OCI-LY7 (cell line): Measurements from ENCODE around the gene KNL1. TPM values are rescaled to one million over a fixed set of nuclear protein-coding genes. Genes with fewer than 3 reads are reported as not detected.

Experiments used
- BruUV-seq: library from RNA; stranded (reverse); fragments of 400-500 nt; replicated peaks from 2 replicates; lab custom pipeline; 2021; lab: Mats Ljungman, UMichigan
- CTCF ChIA-PET: fragments of 300-600 bp; sonication (Branson Sonifier 250); formaldehyde crosslinking; loops from one replicate; lab custom pipeline; 2022; ENCODE audit warnings: antibody characterized with exemption; ENCODE audit not compliant: unreplicated experiment; lab: Charles Lee
- POLR2A ChIA-PET: fragments of 300-600 bp; sonication (Branson Sonifier 250); formaldehyde crosslinking; loops from one replicate; lab custom pipeline; 2022; ENCODE audit warnings: antibody characterized with exemption; lab: Charles Lee
- DNase-seq: peaks from one replicate; pipeline ENCODE4 v3.0.0-alpha.2; 2015; ENCODE audit warnings: low spot score
- H2AFZ ChIP-seq: fragments of 200-600 bp; sonication (generic), shearing (Covaris generic); 2 replicates; pipeline ENCODE4 v1.6.1; 2014; ENCODE audit warnings: mild to moderate bottlenecking, antibody characterized with exemption, low read length, moderate library complexity
- H3K27ac ChIP-seq: fragments of 200-600 bp; sonication (generic); 2 replicates; pipeline ENCODE4 v1.5.1; 2014; ENCODE audit warnings: mixed run types, low read depth, mild to moderate bottlenecking, moderate library complexity, low read length, inconsistent platforms; ENCODE audit not compliant: poor library complexity, severe bottlenecking
- H3K36me3 ChIP-seq: fragments of 200-600 bp; sonication (generic); 2 replicates; pipeline ENCODE4 v1.6.1; 2014; ENCODE audit warnings: mild to moderate bottlenecking, antibody characterized with exemption, low read length, moderate library complexity, mixed read lengths; ENCODE audit not compliant: insufficient read depth
- H3K4me1 ChIP-seq: fragments of 200-600 bp; sonication (generic); 2 replicates; pipeline ENCODE4 v1.5.1; 2014; ENCODE audit warnings: mild to moderate bottlenecking, low read length; ENCODE audit not compliant: insufficient read depth, poor library complexity, severe bottlenecking
- H3K4me2 ChIP-seq: fragments of 200-600 bp; sonication (generic); 2 replicates; pipeline ENCODE4 v1.6.1; 2014; ENCODE audit warnings: mild to moderate bottlenecking, low read length
- H3K4me3 ChIP-seq: fragments of 200-600 bp; sonication (generic); 2 replicates; pipeline ENCODE4 v1.5.1; 2014; ENCODE audit warnings: mild to moderate bottlenecking, low read depth, low read length; ENCODE audit not compliant: poor library complexity, severe bottlenecking
- H3K79me2 ChIP-seq: fragments of 200-600 bp; sonication (generic); 2 replicates; pipeline ENCODE4 v1.6.1; 2016; ENCODE audit warnings: low read depth, mild to moderate bottlenecking, low read length, moderate library complexity, mixed read lengths; ENCODE audit not compliant: insufficient read depth
- H3K9me2 ChIP-seq: fragments of 200-600 bp; sonication (generic); 2 replicates; pipeline ENCODE4 v1.6.1; 2016; ENCODE audit warnings: mild to moderate bottlenecking, low read length, mixed read lengths; ENCODE audit not compliant: insufficient read depth
- H3K9me3 ChIP-seq: fragments of 200-600 bp; sonication (generic); 2 replicates; pipeline ENCODE4 v1.6.1; 2014; ENCODE audit warnings: mild to moderate bottlenecking, mixed run types, low read length, mixed read lengths
- H4K20me1 ChIP-seq: fragments of 200-600 bp; sonication (generic); 2 replicates; pipeline ENCODE4 v1.6.1; 2014; ENCODE audit warnings: mild to moderate bottlenecking, antibody characterized with exemption, low read length, moderate library complexity, mixed read lengths; ENCODE audit not compliant: insufficient read depth
- CTCF ChIP-seq: fragments of 200-600 bp; sonication (generic); conservative IDR thresholded peaks from 2 replicates; pipeline ENCODE4 v1.5.1; 2014; ENCODE audit warnings: mild to moderate bottlenecking, antibody characterized with exemption, low read length, moderate library complexity, mixed read lengths
- EZH2phosphoT487 ChIP-seq: fragments of 200-600 bp; sonication (generic); IDR thresholded peaks from 2 replicates; pipeline ENCODE4 v1.6.1; 2018; ENCODE audit warnings: low read depth, borderline replicate concordance, mild to moderate bottlenecking, mixed run types, antibody characterized with exemption, low read length, moderate library complexity, mixed read lengths
- intact Hi-C: fragments of 100-400 bp; cut with micrococcal nuclease; formaldehyde crosslinking; loops from one replicate; pipeline ENCODE4 v1.10.0; 2022; ENCODE audit not compliant: unreplicated experiment
- total RNA-seq, 2 experiments: library from RNA; depleted of rRNA in 1 of 2; stranded (reverse); fragments of >200 nt in 1 of 2; shearing (Covaris generic) in 1 of 2; gene quantifications; 2 replicates each; pipeline ENCODE4 v1.2.3, GENCODE V29; 2014 to 2022

The KNL1 gene
- total RNA-seq, 2 experiments from 2014 or later = 51.3 to 58.7 TPM

DNA sequence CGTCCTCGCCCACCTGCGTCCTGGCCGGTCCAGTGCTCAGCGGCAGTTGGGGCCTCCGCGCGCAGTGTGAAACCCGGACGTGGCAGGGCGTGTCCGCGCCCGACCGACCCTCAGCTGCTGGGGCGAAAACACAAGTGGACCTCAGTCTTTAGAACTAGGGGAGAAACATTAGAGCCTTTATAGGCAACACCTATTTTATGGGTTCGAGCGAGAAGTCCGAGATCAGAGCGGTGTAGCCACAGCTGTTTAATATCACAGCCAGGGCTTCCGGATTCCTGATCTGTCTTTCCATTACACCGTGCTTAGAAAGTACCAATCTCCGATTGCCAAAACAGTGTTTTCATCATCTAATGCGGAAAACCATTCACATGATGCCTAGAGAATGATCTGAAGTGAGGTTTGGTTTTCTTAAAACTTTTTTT lies 101.4 kb downstream of the KNL1 start:
- peak; percentile 63 for DNase-seq
- TF ChIP-seq CTCF (no peak), EZH2phosphoT487 (no peak)
- BruUV-seq = no TSS peak
- H4K20me1 ChIP-seq = peaks cover 8% of the 10 kb centered on the region
- no peaks in the 10 kb centered on the region for H3K9me2 ChIP-seq
- POLR2A ChIA-PET = interaction anchor here (0.6 to 1.5 kb wide), 4 partner anchors 39 to 131 kb away, joined by 3 to 6 read pairs (median 4); partner anchors contain the start of gene CCDC32
- intact Hi-C loops = loop anchor here (2.0 to 5.0 kb wide), 2 partner anchors 73 to 197 kb away; partner anchors contain the start of genes C15orf62 and VPS18
- H3K79me2 ChIP-seq = peaks cover 42% of the 10 kb centered on the region
- CTCF ChIA-PET = no interaction called here
- H3K4me1 ChIP-seq = peaks cover 26% of the 10 kb centered on the region
- peak overlapping the region; percentile 71; the same call in 1 of the 2 replicates for H2AFZ ChIP-seq
- peaks cover 49% of the 10 kb centered on the region for H3K36me3 ChIP-seq
- peak overlapping the region; percentile 88 for H3K4me2 ChIP-seq
- peak overlapping the region; percentile 89 for H3K27ac ChIP-seq
- H3K4me3 ChIP-seq = peak overlapping the region; percentile 94
- H3K9me3 ChIP-seq = no peaks in the 10 kb centered on the region

- intact Hi-C loops = loop anchor here (5.0 kb wide), 1 partner anchor 196 kb away; the partner anchor contains the start of gene VPS18
- ChIA-PET CTCF (no interaction called here), POLR2A (interaction anchor here (1.1 kb wide), 1 partner anchor 39 kb away, joined by 3 read pairs; no protein-coding TSS in a partner anchor)
- peaks cover 46% of the 10 kb centered on the region for H3K79me2 ChIP-seq
- peak overlapping the region; percentile 89 for H3K27ac ChIP-seq
- H3K9me3 ChIP-seq = no peaks in the 10 kb centered on the region
- peaks cover 26% of the 10 kb centered on the region for H3K4me1 ChIP-seq
- H4K20me1 ChIP-seq = peaks cover 8% of the 10 kb centered on the region
- H3K9me2 ChIP-seq = no peaks in the 10 kb centered on the region
- TF ChIP-seq EZH2phosphoT487 (no peak), CTCF (no peak)
- no peak overlapping the region for H2AFZ ChIP-seq
- peak overlapping the region; percentile 88 for H3K4me2 ChIP-seq
- no TSS peak for BruUV-seq
- peak overlapping the region; percentile 94 for H3K4me3 ChIP-seq
- H3K36me3 ChIP-seq = peaks cover 56% of the 10 kb centered on the region
- peak; percentile 19 for DNase-seq
These were observed 102.2 kb downstream of the KNL1 start for GRCh38 chr15:40696228-40696627.

GRCh38 chr15:40697916-40698315 lies 103.9 kb downstream of the KNL1 start:
- intact Hi-C loops = loop anchor here (5.0 kb wide), 1 partner anchor 194 kb away; the partner anchor contains the start of gene VPS18
- TF ChIP-seq EZH2phosphoT487 = no peak
- no peak for TF ChIP-seq CTCF
- Histone ChIP-seq H3K9me3 (no peaks in the 10 kb centered on the region), H3K36me3 (peaks cover 67% of the 10 kb centered on the region), H2AFZ (no peak overlapping the region), H3K4me2 (no peak overlapping the region), H3K4me1 (peaks cover 26% of the 10 kb centered on the region), H3K79me2 (peaks cover 46% of the 10 kb centered on the region), H3K4me3 (no peak overlapping the region), H3K27ac (no peak overlapping the region), H4K20me1 (peaks cover 8% of the 10 kb centered on the region), H3K9me2 (no peaks in the 10 kb centered on the region)
- POLR2A ChIA-PET = no interaction called here
- no TSS peak for BruUV-seq
- CTCF ChIA-PET = interaction anchor here (0.6 kb wide), 1 partner anchor 67 kb away, joined by 3 read pairs; no protein-coding TSS in a partner anchor
- no peak for DNase-seq
